Effector memory CD8-positive, alpha-beta T cell (primary cell): Measurements from ENCODE around the gene ZMYM1.

Experiments
- ATAC-seq: fragments of 150-1000 bp; cut with Tn5 transposase; replicated peaks from 2 replicates; pipeline ENCODE4 v1.10.0; 2021; ENCODE audit warnings: mild to moderate bottlenecking, moderate library complexity
- DNase-seq, 3 experiments: peaks; one replicate each; pipeline ENCODE4 v3.0.0; 2021
- H3K27ac Mint-ChIP-seq, 2 donors: one replicate each; pipeline ENCODE4 v1.8.0; 2022; ENCODE audit warnings: mild to moderate bottlenecking in 2 of 2, mixed read lengths in 2 of 2, moderate library complexity in 2 of 2
- H3K27me3 Mint-ChIP-seq, 2 donors: one replicate each; pipeline ENCODE4 v1.8.0; 2022; ENCODE audit warnings: mixed read lengths in 2 of 2
- H3K36me3 Mint-ChIP-seq: one replicate; pipeline ENCODE4 v1.8.0; 2022; ENCODE audit warnings: mild to moderate bottlenecking, moderate library complexity, mixed read lengths; ENCODE audit not compliant: insufficient read depth
- H3K4me1 Mint-ChIP-seq, 2 donors: one replicate each; pipeline ENCODE4 v1.8.0; 2022; ENCODE audit warnings: low read depth in 2 of 2, mixed read lengths in 2 of 2
- H3K4me3 Mint-ChIP-seq, 2 donors: one replicate each; pipeline ENCODE4 v1.8.0; 2022; ENCODE audit warnings: mild to moderate bottlenecking in 2 of 2, mixed read lengths in 2 of 2, moderate library complexity in 2 of 2
- H3K9me3 Mint-ChIP-seq, 2 donors: one replicate each; pipeline ENCODE4 v1.8.0; 2022; ENCODE audit warnings: mixed read lengths in 2 of 2

Gene ZMYM1

DNA sequence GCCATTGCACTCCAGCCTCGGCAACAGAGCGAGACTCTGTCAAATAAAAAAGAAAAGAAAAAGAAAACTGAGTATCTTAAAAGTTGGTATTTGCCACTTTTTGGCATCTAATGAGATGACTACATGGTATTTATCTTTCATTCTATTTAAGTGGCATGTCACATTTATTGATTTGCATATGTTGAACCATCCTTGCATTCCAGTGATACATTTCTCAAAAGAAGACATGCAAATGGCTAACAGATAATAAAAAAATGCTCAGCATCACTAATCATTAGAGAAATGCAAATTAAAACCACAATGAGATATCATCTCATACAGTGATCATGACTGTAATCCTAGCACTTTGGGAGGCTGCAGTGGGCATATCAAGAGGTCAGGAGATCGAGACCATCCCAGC is 85.7 kb downstream of the ZMYM1 start:
- Mint-ChIP-seq H3K36me3 (peaks cover 3% of the 10 kb centered on the region), H3K27ac (no peak overlapping the region), H3K4me3 (no peak overlapping the region), H3K9me3 (peaks cover 0 to 2% of the 10 kb centered on the region in 2 donors), H3K27me3 (no peaks in the 10 kb centered on the region), H3K4me1 (no peaks in the 10 kb centered on the region)
- no peak for DNase-seq
- ATAC-seq = no peak
